Lower leg skin (tissue), 3 donors: ENCODE results near the gene TRMO.

Experiments used
- CTCF ChIP-seq, 3 donors: fragments of 450-650 bp; IDR thresholded peaks; one replicate each; pipeline ENCODE4 v1.5.1; 2016; ENCODE audit warnings: antibody characterized with exemption in 3 of 3, mild to moderate bottlenecking in 3 of 3, moderate library complexity in 2 of 3
- POLR2A ChIP-seq, 2 donors: fragments of 450-650 bp; IDR thresholded peaks; one replicate each; pipeline ENCODE4 v1.6.1; 2016 to 2017; ENCODE audit warnings: antibody characterized with exemption in 2 of 2, mild to moderate bottlenecking in 1 of 2, moderate library complexity in 1 of 2

GRCh38 chr9:97936998-97937397 lies 14.7 kb upstream of the TRMO start:
- no peak for TF ChIP-seq CTCF (IDR thresholded peaks at IDR 0.05)
- no peak for TF ChIP-seq POLR2A (IDR thresholded peaks at IDR 0.05)
